T-helper 1 cell treated with Interleukin-12 subunit alpha and Interleukin-12 subunit beta and Interleukin-4 antibody, amounts not matched to agents 30 μg/mL and 1 μg/mL, for 36 hours (primary cell): ENCODE data around the gene PHGDH.
A peak's percentile ranks its signal among the peaks of the same experiment; 100 is the strongest.
"Not testable (repeated sequence)": the region's sequence is repeated elsewhere in the genome, so short reads cannot be mapped to it uniquely, and the experiment has no call there.

Source experiments
- H3K27ac Mint-ChIP-seq: one replicate; pipeline ENCODE4 v1.8.0; 2021; ENCODE audit warnings: mild to moderate bottlenecking, mixed read lengths
- H3K27me3 Mint-ChIP-seq: one replicate; pipeline ENCODE4 v1.8.0; 2021; ENCODE audit warnings: low read depth, mixed read lengths
- H3K36me3 Mint-ChIP-seq: one replicate; pipeline ENCODE4 v1.8.0; 2021; ENCODE audit warnings: low read depth, mixed read lengths
- H3K4me1 Mint-ChIP-seq: one replicate; pipeline ENCODE4 v1.8.0; 2021; ENCODE audit warnings: low read depth, mixed read lengths
- H3K4me3 Mint-ChIP-seq: one replicate; pipeline ENCODE4 v1.8.0; 2021; ENCODE audit warnings: mild to moderate bottlenecking, moderate library complexity, mixed read lengths
- H3K9me3 Mint-ChIP-seq: one replicate; pipeline ENCODE4 v1.8.0; 2021; ENCODE audit warnings: mixed read lengths

PHGDH gene

GRCh38 chr1:119682141-119682540 is 29.6 kb upstream of the PHGDH start:
- H3K27ac Mint-ChIP-seq = no peak overlapping the region
- no peaks in the 10 kb centered on the region for H3K9me3 Mint-ChIP-seq
- H3K27me3 Mint-ChIP-seq = peaks cover 48% of the 10 kb centered on the region
- no peaks in the 10 kb centered on the region for H3K4me1 Mint-ChIP-seq
- no peaks in the 10 kb centered on the region for H3K36me3 Mint-ChIP-seq
- no peak overlapping the region for H3K4me3 Mint-ChIP-seq

GRCh38 chr1:119683893-119684292 is 27.8 kb upstream of the PHGDH start:
- no peak overlapping the region for H3K4me3 Mint-ChIP-seq
- H3K27me3 Mint-ChIP-seq = peaks cover 48% of the 10 kb centered on the region
- H3K36me3 Mint-ChIP-seq = no peaks in the 10 kb centered on the region

GRCh38 chr1:119686661-119687060 is 25.1 kb upstream of the PHGDH start:
- Mint-ChIP-seq H3K4me3 (no peak overlapping the region), H3K9me3 (no peaks in the 10 kb centered on the region), H3K27me3 (peaks cover 44% of the 10 kb centered on the region), H3K36me3 (no peaks in the 10 kb centered on the region), H3K27ac (no peak overlapping the region), H3K4me1 (no peaks in the 10 kb centered on the region)

More at GRCh38 chr1:119683893-119684292, 27.8 kb upstream of the PHGDH start:
- Mint-ChIP-seq H3K4me1 (no peaks in the 10 kb centered on the region), H3K27ac (no peak overlapping the region), H3K9me3 (no peaks in the 10 kb centered on the region)

GRCh38 chr1:119687434-119688079 is 24.2 kb upstream of the PHGDH start:
- Mint-ChIP-seq H3K4me3 (no peak overlapping the region), H3K36me3 (no peaks in the 10 kb centered on the region), H3K27me3 (peaks cover 44% of the 10 kb centered on the region), H3K4me1 (no peaks in the 10 kb centered on the region), H3K27ac (no peak overlapping the region), H3K9me3 (no peaks in the 10 kb centered on the region)

GRCh38 chr1:119688810-119689209 is 22.9 kb upstream of the PHGDH start:
- Mint-ChIP-seq H3K9me3 (no peaks in the 10 kb centered on the region), H3K27ac (no peak overlapping the region), H3K4me1 (no peaks in the 10 kb centered on the region), H3K27me3 (peaks cover 44% of the 10 kb centered on the region), H3K36me3 (no peaks in the 10 kb centered on the region), H3K4me3 (no peak overlapping the region)

GRCh38 chr1:119689511-119689910 is 22.2 kb upstream of the PHGDH start:
- Mint-ChIP-seq H3K4me3 (no peak overlapping the region), H3K27ac (no peak overlapping the region), H3K9me3 (no peaks in the 10 kb centered on the region), H3K36me3 (no peaks in the 10 kb centered on the region), H3K27me3 (peaks cover 44% of the 10 kb centered on the region), H3K4me1 (no peaks in the 10 kb centered on the region)

GRCh38 chr1:119696863-119697262 is 14.9 kb upstream of the PHGDH start:
- not testable (repeated sequence) for H3K4me1 Mint-ChIP-seq, H3K27ac Mint-ChIP-seq, H3K4me3 Mint-ChIP-seq, H3K36me3 Mint-ChIP-seq
- Mint-ChIP-seq H3K27me3 (peaks cover 32% of the 10 kb centered on the region), H3K9me3 (peaks cover 18% of the 10 kb centered on the region)

- Mint-ChIP-seq H3K27me3 (peaks cover 37% of the 10 kb centered on the region), H3K4me1 (no peaks in the 10 kb centered on the region), H3K36me3 (no peaks in the 10 kb centered on the region), H3K9me3 (peaks cover 26% of the 10 kb centered on the region), H3K4me3 (no peak overlapping the region), H3K27ac (no peak overlapping the region)
Measured at GRCh38 chr1:119697598-119697997, 14.1 kb upstream of the PHGDH start.

- peaks cover 37% of the 10 kb centered on the region for H3K27me3 Mint-ChIP-seq
- peaks cover 44% of the 10 kb centered on the region for H3K9me3 Mint-ChIP-seq
- no peak overlapping the region for H3K27ac Mint-ChIP-seq
- no peak overlapping the region for H3K4me3 Mint-ChIP-seq
- peaks cover 3% of the 10 kb centered on the region for H3K36me3 Mint-ChIP-seq
- H3K4me1 Mint-ChIP-seq = no peaks in the 10 kb centered on the region
Measured at GRCh38 chr1:119700326-119700725, 11.4 kb upstream of the PHGDH start.

- H3K27ac Mint-ChIP-seq = no peak overlapping the region
- no peaks in the 10 kb centered on the region for H3K4me1 Mint-ChIP-seq
- H3K9me3 Mint-ChIP-seq = peaks cover 46% of the 10 kb centered on the region
- peaks cover 3% of the 10 kb centered on the region for H3K36me3 Mint-ChIP-seq
- H3K27me3 Mint-ChIP-seq = peaks cover 33% of the 10 kb centered on the region
- H3K4me3 Mint-ChIP-seq = no peak overlapping the region
Measured at GRCh38 chr1:119701659-119702058, 10.1 kb upstream of the PHGDH start.

- H3K4me1 Mint-ChIP-seq = no peaks in the 10 kb centered on the region
- H3K9me3 Mint-ChIP-seq = peaks cover 46% of the 10 kb centered on the region
- H3K27me3 Mint-ChIP-seq = peaks cover 38% of the 10 kb centered on the region
- no peak overlapping the region for H3K27ac Mint-ChIP-seq
- H3K36me3 Mint-ChIP-seq = peaks cover 3% of the 10 kb centered on the region
- no peak overlapping the region for H3K4me3 Mint-ChIP-seq
Measured at GRCh38 chr1:119702384-119702783, 9.3 kb upstream of the PHGDH start.

- Mint-ChIP-seq H3K4me3 (no peak overlapping the region), H3K36me3 (peaks cover 3% of the 10 kb centered on the region), H3K27me3 (peaks cover 44% of the 10 kb centered on the region), H3K9me3 (peaks cover 46% of the 10 kb centered on the region), H3K4me1 (no peaks in the 10 kb centered on the region), H3K27ac (no peak overlapping the region)
Measured at GRCh38 chr1:119703666-119704450, 7.9 kb upstream of the PHGDH start.

GRCh38 chr1:119706599-119706998 is 5.1 kb upstream of the PHGDH start:
- Mint-ChIP-seq H3K27me3 (peaks cover 57% of the 10 kb centered on the region), H3K9me3 (peaks cover 30% of the 10 kb centered on the region)
- H3K4me3 Mint-ChIP-seq, H3K4me1 Mint-ChIP-seq, H3K36me3 Mint-ChIP-seq, H3K27ac Mint-ChIP-seq: not testable (repeated sequence)

GRCh38 chr1:119711356-119711803 is 354 bp upstream of the PHGDH start:
- H3K27me3 Mint-ChIP-seq = peaks cover 40% of the 10 kb centered on the region
- H3K9me3 Mint-ChIP-seq, H3K36me3 Mint-ChIP-seq: not testable (repeated sequence)
- peak overlapping the region; percentile 79 for H3K27ac Mint-ChIP-seq
- peak overlapping the region; percentile 96 for H3K4me3 Mint-ChIP-seq
- H3K4me1 Mint-ChIP-seq = peaks cover 33% of the 10 kb centered on the region

- H3K36me3 Mint-ChIP-seq = peaks cover 7% of the 10 kb centered on the region
- H3K9me3 Mint-ChIP-seq = no peaks in the 10 kb centered on the region
- H3K4me3 Mint-ChIP-seq = peak overlapping the region; percentile 96
- H3K27me3 Mint-ChIP-seq = peaks cover 34% of the 10 kb centered on the region
- H3K27ac Mint-ChIP-seq = peak overlapping the region; percentile 88
- H3K4me1 Mint-ChIP-seq = peaks cover 36% of the 10 kb centered on the region
Measured at GRCh38 chr1:119712342-119713038, 756 bp downstream of the PHGDH start.
